NCI-H2029 (cell line): Measurements from ENCODE around the gene GPR158.

Experiments used
- DNase-seq: peaks from one replicate; lab custom pipeline; 2025; lab: John Stamatoyannopoulos, UW

Gene GPR158

GRCh38 chr10:25578061-25578460 is 403.3 kb downstream of the GPR158 start:
- DNase-seq: no peak

- no peak for DNase-seq
Measured at GRCh38 chr10:25582961-25583360, 408.2 kb downstream of the GPR158 start.

GRCh38 chr10:25600651-25601050 is 425.9 kb downstream of the GPR158 start:
- no peak for DNase-seq

GRCh38 chr10:25604591-25604990 is 429.8 kb downstream of the GPR158 start:
- no peak for DNase-seq

GRCh38 chr10:25614652-25615051 is 439.9 kb downstream of the GPR158 start:
- no peak for DNase-seq

GRCh38 chr10:25615926-25616325 is 441.1 kb downstream of the GPR158 start:
- DNase-seq: no peak

GRCh38 chr10:25616903-25617592 is 442.2 kb downstream of the GPR158 start:
- no peak for DNase-seq

- no peak for DNase-seq
Measured at GRCh38 chr10:25627606-25628005, 452.8 kb downstream of the GPR158 start.

- DNase-seq: no peak
Measured at GRCh38 chr10:25629333-25629732, 454.5 kb downstream of the GPR158 start.

GRCh38 chr10:25631471-25631870 is 456.7 kb downstream of the GPR158 start:
- no peak for DNase-seq

- DNase-seq: no peak
Measured at GRCh38 chr10:25632802-25633201, 458.0 kb downstream of the GPR158 start.

GRCh38 chr10:25633542-25633941 is 458.7 kb downstream of the GPR158 start:
- DNase-seq: no peak

GRCh38 chr10:25639646-25640045 is 464.8 kb downstream of the GPR158 start:
- no peak for DNase-seq

GRCh38 chr10:25641595-25641994 is 466.8 kb downstream of the GPR158 start:
- DNase-seq: no peak

GRCh38 chr10:25642721-25643120 is 467.9 kb downstream of the GPR158 start:
- DNase-seq: no peak

GRCh38 chr10:25646371-25646770 is 471.6 kb downstream of the GPR158 start:
- DNase-seq: no peak

- DNase-seq: no peak
Measured at GRCh38 chr10:25651534-25651933, 476.7 kb downstream of the GPR158 start.
